ENCODE results near the gene ATP5IF1.
A peak's percentile ranks its signal among the peaks of the same experiment; 100 is the strongest.

DNA sequence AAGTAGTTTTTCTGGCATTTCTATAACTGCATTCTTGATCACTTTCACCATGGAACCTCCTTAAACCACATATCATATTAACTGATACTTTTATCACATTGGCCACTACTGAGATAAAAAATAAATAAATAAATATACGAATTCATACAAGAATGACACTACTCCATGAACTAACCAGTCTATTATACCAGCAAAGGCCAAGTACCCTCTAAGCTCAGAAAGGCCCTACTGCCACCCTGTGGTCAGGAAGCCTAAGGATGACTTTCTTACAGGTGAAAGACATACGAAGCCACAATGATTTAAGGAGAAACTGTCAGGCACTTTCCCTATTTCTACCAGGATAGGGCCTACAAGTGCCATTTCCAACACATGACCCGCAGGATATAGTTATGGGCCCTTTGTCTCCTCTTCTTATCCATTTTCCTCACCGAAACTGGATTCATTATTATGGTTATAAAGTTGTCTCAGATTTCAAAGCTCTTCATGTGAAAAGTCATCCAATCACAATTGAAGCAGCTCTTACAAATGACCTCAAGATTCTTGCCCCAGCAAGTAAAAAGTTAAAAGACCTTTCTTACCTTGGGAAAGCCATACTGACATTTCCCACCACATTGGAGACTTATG, 27.0 kb upstream of the ATP5IF1 start:
- no peak for TF ChIP-seq ZNF146 (CRISPR knock-in tag; IDR thresholded peaks at IDR 0.05; ENCODE audit: unreplicated experiment)
- TF ChIP-seq EZH2 (IDR thresholded peaks at IDR 0.05; ENCODE audit: borderline replicate concordance, low read depth, low read length), result no peak
- TF ChIP-seq POU5F1 (IDR thresholded peaks at IDR 0.05; ENCODE audit: borderline replicate concordance, low read depth, low read length, partially characterized antibody), result no peak
- TF ChIP-seq TCF7 (IDR thresholded peaks at IDR 0.05; ENCODE audit: borderline replicate concordance), result no peak
- TF ChIP-seq IRF1 (CRISPR knock-in tag; IDR thresholded peaks at IDR 0.05; ENCODE audit: borderline replicate concordance), result no peak
- no peak for TF ChIP-seq ELK1 (CRISPR knock-in tag; IDR thresholded peaks at IDR 0.05)
- no peak for TF ChIP-seq TARDBP (IDR thresholded peaks at IDR 0.05)
- TF ChIP-seq, protein P1, sequence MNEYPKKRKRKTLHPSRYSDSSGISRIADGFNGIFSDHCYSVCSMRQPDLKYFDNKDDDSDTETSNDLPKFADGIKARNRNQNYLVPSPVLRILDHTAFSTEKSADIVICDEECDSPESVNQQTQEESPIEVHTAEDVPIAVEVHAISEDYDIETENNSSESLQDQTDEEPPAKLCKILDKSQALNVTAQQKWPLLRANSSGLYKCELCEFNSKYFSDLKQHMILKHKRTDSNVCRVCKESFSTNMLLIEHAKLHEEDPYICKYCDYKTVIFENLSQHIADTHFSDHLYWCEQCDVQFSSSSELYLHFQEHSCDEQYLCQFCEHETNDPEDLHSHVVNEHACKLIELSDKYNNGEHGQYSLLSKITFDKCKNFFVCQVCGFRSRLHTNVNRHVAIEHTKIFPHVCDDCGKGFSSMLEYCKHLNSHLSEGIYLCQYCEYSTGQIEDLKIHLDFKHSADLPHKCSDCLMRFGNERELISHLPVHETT (CRISPR knock-in tag; conservative IDR thresholded peaks at IDR 0.05 in 1 of 2, IDR thresholded peaks at IDR 0.05 in 1 of 2), result 0 out of 4 replicates have a peak, but pooled peaks of 1 of the 2 experiments have one; percentile 28
- TF ChIP-seq, protein P2, sequence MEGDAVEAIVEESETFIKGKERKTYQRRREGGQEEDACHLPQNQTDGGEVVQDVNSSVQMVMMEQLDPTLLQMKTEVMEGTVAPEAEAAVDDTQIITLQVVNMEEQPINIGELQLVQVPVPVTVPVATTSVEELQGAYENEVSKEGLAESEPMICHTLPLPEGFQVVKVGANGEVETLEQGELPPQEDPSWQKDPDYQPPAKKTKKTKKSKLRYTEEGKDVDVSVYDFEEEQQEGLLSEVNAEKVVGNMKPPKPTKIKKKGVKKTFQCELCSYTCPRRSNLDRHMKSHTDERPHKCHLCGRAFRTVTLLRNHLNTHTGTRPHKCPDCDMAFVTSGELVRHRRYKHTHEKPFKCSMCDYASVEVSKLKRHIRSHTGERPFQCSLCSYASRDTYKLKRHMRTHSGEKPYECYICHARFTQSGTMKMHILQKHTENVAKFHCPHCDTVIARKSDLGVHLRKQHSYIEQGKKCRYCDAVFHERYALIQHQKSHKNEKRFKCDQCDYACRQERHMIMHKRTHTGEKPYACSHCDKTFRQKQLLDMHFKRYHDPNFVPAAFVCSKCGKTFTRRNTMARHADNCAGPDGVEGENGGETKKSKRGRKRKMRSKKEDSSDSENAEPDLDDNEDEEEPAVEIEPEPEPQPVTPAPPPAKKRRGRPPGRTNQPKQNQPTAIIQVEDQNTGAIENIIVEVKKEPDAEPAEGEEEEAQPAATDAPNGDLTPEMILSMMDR (IDR thresholded peaks at IDR 0.05 in 2 of 3, conservative IDR thresholded peaks at IDR 0.05 in 1 of 3; ENCODE audit: insufficient read depth in 2 of 3, low read depth in 1 of 3, low read length in 3 of 3), result peak; percentile 77 to 93 (median 80)

Data from K562 (cell line).